Activated CD4-positive, alpha-beta T cell treated with anti-CD3 and anti-CD28 coated beads, Interleukin-2, amount 50 U/mL, for 16 hours (primary cell): ENCODE measurements around the gene APRT.

Experiments
- DNase-seq: peaks from one replicate; pipeline ENCODE4 v3.0.0-alpha.2; 2020

The APRT gene

GRCh38 chr16:88771294-88771772 is 40.4 kb downstream of the APRT start:
- DNase-seq, result no peak

GRCh38 chr16:88770461-88771293 is 41.1 kb downstream of the APRT start:
- no peak for DNase-seq

- peak; percentile 38 for DNase-seq
These were observed 41.9 kb downstream of the APRT start for GRCh38 chr16:88769617-88770460.

GRCh38 chr16:88768071-88768783 is 43.5 kb downstream of the APRT start:
- DNase-seq, result no peak

- DNase-seq, result no peak
These were observed 44.1 kb downstream of the APRT start for GRCh38 chr16:88767546-88768070.

- DNase-seq, result no peak
These were observed 44.8 kb downstream of the APRT start for GRCh38 chr16:88766975-88767374.

- DNase-seq, result no peak
These were observed 46.8 kb downstream of the APRT start for GRCh38 chr16:88764913-88765349.

GRCh38 chr16:88764080-88764479 is 47.6 kb downstream of the APRT start:
- DNase-seq, result no peak

GRCh38 chr16:88763502-88764053 is 48.1 kb downstream of the APRT start:
- DNase-seq, result no peak

- DNase-seq, result no peak
These were observed 48.8 kb downstream of the APRT start for GRCh38 chr16:88762941-88763340.

GRCh38 chr16:88762258-88762870 is 49.4 kb downstream of the APRT start:
- no peak for DNase-seq

- DNase-seq, result no peak
These were observed 49.9 kb downstream of the APRT start for GRCh38 chr16:88761830-88762229.

- DNase-seq, result no peak
These were observed 50.6 kb downstream of the APRT start for GRCh38 chr16:88761143-88761534.

- no peak for DNase-seq
These were observed 51.1 kb downstream of the APRT start for GRCh38 chr16:88760424-88761142.

- no peak for DNase-seq
These were observed 51.8 kb downstream of the APRT start for GRCh38 chr16:88759976-88760350.
